HepG2 (cell line): ENCODE measurements around the gene RGS10. TPM values are rescaled to one million over a fixed set of nuclear protein-coding genes. Genes with fewer than 3 reads are reported as not detected.

Experiments
- AFF4 ChIP-seq: sonication (generic); formaldehyde crosslinking; IDR thresholded peaks from 2 replicates; pipeline ENCODE4 v1.4.0; 2020; ENCODE audit warnings: missing genetic modification reagents
- ELF4 ChIP-seq: sonication (generic); formaldehyde crosslinking; IDR thresholded peaks from 2 replicates; pipeline ENCODE4 v1.5.0; 2020; ENCODE audit warnings: missing genetic modification reagents, mild to moderate bottlenecking, moderate library complexity, borderline replicate concordance
- FOXA3 ChIP-seq: IDR thresholded peaks from 2 replicates; pipeline ENCODE4 v1.6.1; 2016; ENCODE audit warnings: missing genetic modification reagents, missing compliant biosample characterization
- MAZ ChIP-seq, 2 experiments: sonication (generic) in 1 of 2; formaldehyde crosslinking in 1 of 2; IDR thresholded peaks; 2 replicates each; pipeline versions ENCODE4 v1.5.0 to v1.6.1; 2012 to 2020; ENCODE audit warnings: low read depth in 2 of 2, mild to moderate bottlenecking in 2 of 2, borderline replicate concordance in 1 of 2, improper control_type of control experiment in 1 of 2, low read length in 1 of 2, missing genetic modification reagents in 1 of 2, moderate library complexity in 1 of 2
- MIER3 ChIP-seq: IDR thresholded peaks from 2 replicates; pipeline ENCODE4 v1.6.1; 2016; ENCODE audit warnings: missing compliant biosample characterization, borderline replicate concordance
- NR2F1 ChIP-seq, 2 experiments: fragments of 450-650 bp in 1 of 2; formaldehyde crosslinking in 1 of 2; IDR thresholded peaks; 2 replicates each; pipeline versions ENCODE4 v1.5.0 to v1.6.1; 2016 to 2020; ENCODE audit warnings: mild to moderate bottlenecking in 1 of 2, missing compliant biosample characterization in 1 of 2, missing genetic modification reagents in 1 of 2, moderate library complexity in 1 of 2
- NR2F6 ChIP-seq, 2 experiments: IDR thresholded peaks; 2 replicates each; pipeline ENCODE4 v1.6.1; 2016; ENCODE audit warnings: antibody characterized with exemption in 1 of 2, mild to moderate bottlenecking in 1 of 2
- SIN3B ChIP-seq: fragments of 150-350 bp; IDR thresholded peaks from 2 replicates; pipeline ENCODE4 v1.6.1; 2014; ENCODE audit warnings: low read length
- SIX1 ChIP-seq: sonication (generic); formaldehyde crosslinking; IDR thresholded peaks from 2 replicates; pipeline ENCODE4 v1.4.0; 2020; ENCODE audit warnings: missing genetic modification reagents, borderline replicate concordance
- ZNF142 ChIP-seq: sonication (generic); formaldehyde crosslinking; IDR thresholded peaks from 2 replicates; pipeline ENCODE4 v1.4.0; 2020; ENCODE audit warnings: missing genetic modification reagents
- ZSCAN29 ChIP-seq: sonication (generic); formaldehyde crosslinking; conservative IDR thresholded peaks from 2 replicates; pipeline ENCODE4 v1.4.0; 2020; ENCODE audit warnings: mild to moderate bottlenecking, missing genetic modification reagents
- polyA plus RNA-seq, 8 experiments: library from polyadenylated mRNA; depleted of rRNA in 3 of 8; stranded (reverse) in 7 of 8; unstranded in 1 of 8; fragments of >200 nt; fragmentation: Illumina TruSeq in 4 of 8; extraction: Trizol in 4 of 8; gene quantifications; 2 replicates each; pipeline versions ENCODE4 v1.2.1 to v1.2.3, GENCODE V29; 2011 to 2016; ENCODE audit warnings: low read depth in 4 of 8, missing spikeins in 1 of 8, mixed read lengths in 1 of 8; ENCODE audit not compliant: insufficient read depth in 1 of 8
- total RNA-seq, 5 experiments: library from RNA; depleted of rRNA; stranded (reverse); fragments of >200 nt; fragmentation: Illumina TruSeq; extraction: Trizol; gene quantifications; 2 replicates each; pipeline ENCODE4 v1.2.3, GENCODE V29; 2016; ENCODE audit warnings: low read depth in 1 of 5
- TF ChIP-seq, protein P1 (sequence below): sonication (generic); formaldehyde crosslinking; IDR thresholded peaks from 2 replicates; pipeline ENCODE4 v1.4.0; 2020; ENCODE audit warnings: mild to moderate bottlenecking, missing genetic modification reagents, borderline replicate concordance
- TF ChIP-seq, protein P2 (sequence below): sonication (generic); formaldehyde crosslinking; IDR thresholded peaks from 2 replicates; pipeline ENCODE4 v1.5.0; 2020; ENCODE audit warnings: missing genetic modification reagents

Gene RGS10
- total and polyA plus RNA-seq, 2 of the 13 experiments (the other 11 are each of a cell fraction or from before 2014, with no cell fraction given) = 1.7 to 5.1 TPM

GRCh38 chr10:119456435-119456810, 86.1 kb downstream of the RGS10 start (continued):
- no peak for TF ChIP-seq MIER3
- TF ChIP-seq AFF4 = no peak
- TF ChIP-seq ZNF142 (CRISPR knock-in tag) = no peak
- TF ChIP-seq, protein P1, sequence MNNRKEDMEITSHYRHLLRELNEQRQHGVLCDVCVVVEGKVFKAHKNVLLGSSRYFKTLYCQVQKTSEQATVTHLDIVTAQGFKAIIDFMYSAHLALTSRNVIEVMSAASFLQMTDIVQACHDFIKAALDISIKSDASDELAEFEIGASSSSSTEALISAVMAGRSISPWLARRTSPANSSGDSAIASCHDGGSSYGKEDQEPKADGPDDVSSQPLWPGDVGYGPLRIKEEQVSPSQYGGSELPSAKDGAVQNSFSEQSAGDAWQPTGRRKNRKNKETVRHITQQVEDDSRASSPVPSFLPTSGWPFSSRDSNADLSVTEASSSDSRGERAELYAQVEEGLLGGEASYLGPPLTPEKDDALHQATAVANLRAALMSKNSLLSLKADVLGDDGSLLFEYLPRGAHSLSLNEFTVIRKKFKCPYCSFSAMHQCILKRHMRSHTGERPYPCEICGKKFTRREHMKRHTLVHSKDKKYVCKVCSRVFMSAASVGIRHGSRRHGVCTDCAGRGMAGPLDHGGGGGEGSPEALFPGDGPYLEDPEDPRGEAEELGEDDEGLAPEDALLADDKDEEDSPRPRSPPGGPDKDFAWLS (CRISPR knock-in tag) = no peak
- TF ChIP-seq, protein P2, sequence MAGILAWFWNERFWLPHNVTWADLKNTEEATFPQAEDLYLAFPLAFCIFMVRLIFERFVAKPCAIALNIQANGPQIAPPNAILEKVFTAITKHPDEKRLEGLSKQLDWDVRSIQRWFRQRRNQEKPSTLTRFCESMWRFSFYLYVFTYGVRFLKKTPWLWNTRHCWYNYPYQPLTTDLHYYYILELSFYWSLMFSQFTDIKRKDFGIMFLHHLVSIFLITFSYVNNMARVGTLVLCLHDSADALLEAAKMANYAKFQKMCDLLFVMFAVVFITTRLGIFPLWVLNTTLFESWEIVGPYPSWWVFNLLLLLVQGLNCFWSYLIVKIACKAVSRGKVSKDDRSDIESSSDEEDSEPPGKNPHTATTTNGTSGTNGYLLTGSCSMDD (CRISPR knock-in tag) = no peak
- no peak for TF ChIP-seq NR2F1 (CRISPR knock-in tag; IDR thresholded peaks at IDR 0.05)
- TF ChIP-seq SIN3B = no peak
- no peak for TF ChIP-seq NR2F6 (IDR thresholded peaks at IDR 0.05)
- TF ChIP-seq NR2F6 (CRISPR knock-in tag; IDR thresholded peaks at IDR 0.05) = no peak
- no peak for TF ChIP-seq SIX1 (CRISPR knock-in tag)
- no peak for TF ChIP-seq FOXA3 (CRISPR knock-in tag)
- TF ChIP-seq ZSCAN29 (CRISPR knock-in tag) = no peak
- TF ChIP-seq MAZ (IDR thresholded peaks at IDR 0.05; ENCODE audit: borderline replicate concordance, low read depth, low read length) = no peak
- no peak for TF ChIP-seq MAZ (CRISPR knock-in tag; IDR thresholded peaks at IDR 0.05; ENCODE audit: low read depth)
- TF ChIP-seq ELF4 (CRISPR knock-in tag) = no peak
